Heart left ventricle (tissue), 16 donors: ENCODE measurements around the gene PRSS1. TPM values are rescaled to one million over a fixed set of nuclear protein-coding genes. Genes with fewer than 3 reads are reported as not detected.
A peak's percentile ranks its signal among the peaks of the same experiment; 100 is the strongest.

Source experiments
- ATAC-seq, 4 donors: fragments of 200-7000 bp; cut with Tn5 transposase; one replicate each; pipeline ENCODE4 v1.9.1; 2020 to 2022; ENCODE audit warnings: moderate library complexity in 4 of 4, mild to moderate bottlenecking in 3 of 4, moderate number of reproducible peaks in 1 of 4
- DNase-seq, 5 donors: peaks; one replicate each; pipeline ENCODE4 v3.0.0-alpha.2; 2020
- H3K27ac ChIP-seq, 12 donors: fragments of 200-600 bp; sonication (generic) in 4 of 12; one replicate each; pipeline versions ENCODE4 v1.5.0 to v1.8.0; 2016 to 2022; ENCODE audit warnings: mild to moderate bottlenecking in 2 of 12
- H3K27me3 ChIP-seq, 9 donors: fragments of 200-600 bp; sonication (generic) in 2 of 9; one replicate each; pipeline versions ENCODE4 v1.5.1 to v1.8.0; 2016 to 2022; ENCODE audit warnings: mild to moderate bottlenecking in 3 of 9
- H3K36me3 ChIP-seq, 9 donors: fragments of 200-600 bp; sonication (generic) in 2 of 9; one replicate each; pipeline versions ENCODE4 v1.5.0 to v1.8.0; 2018 to 2022; ENCODE audit warnings: mild to moderate bottlenecking in 2 of 9
- H3K4me1 ChIP-seq, 12 donors: fragments of 200-600 bp; sonication (generic) in 4 of 12; one replicate each; pipeline versions ENCODE4 v1.5.0 to v1.8.0; 2016 to 2022; ENCODE audit warnings: mild to moderate bottlenecking in 3 of 12
- H3K4me3 ChIP-seq, 12 donors: fragments of 200-600 bp; sonication (generic) in 4 of 12; one replicate each; pipeline versions ENCODE4 v1.5.0 to v1.8.0; 2017 to 2022; ENCODE audit warnings: mild to moderate bottlenecking in 9 of 12, moderate library complexity in 4 of 12
- H3K9me3 ChIP-seq, 12 donors: fragments of 200-600 bp; sonication (generic) in 4 of 12; one replicate each; pipeline versions ENCODE4 v1.5.0 to v1.8.0; 2016 to 2022; ENCODE audit warnings: mild to moderate bottlenecking in 1 of 12
- CTCF ChIP-seq, 12 donors: fragments of 200-600 bp; sonication (generic) in 4 of 12; IDR thresholded peaks; one replicate each; pipeline versions ENCODE4 v1.5.0 to v1.8.0; 2018 to 2022; ENCODE audit warnings: antibody characterized with exemption in 12 of 12, mild to moderate bottlenecking in 5 of 12
- POLR2A ChIP-seq, 2 donors: fragments of 450-650 bp; IDR thresholded peaks; one replicate each; pipeline ENCODE4 v1.6.1; 2017; ENCODE audit warnings: antibody characterized with exemption in 2 of 2, mild to moderate bottlenecking in 2 of 2, moderate library complexity in 2 of 2
- WGBS, 4 donors: extraction: QIAGEN DNeasy Blood & Tissue Kit in 2 of 4; methylation state at CpG; one replicate each; pipeline versions ENCODE4 v1.1.5 to v1.1.7; 2013 to 2018; 5-methylcytosine and 5-hydroxymethylcytosine counted together
- intact Hi-C, 10 donors: fragments of 100-400 bp; cut with DNase I; formaldehyde crosslinking; loops; one replicate each; pipeline versions ENCODE4 v1.11.1 to v1.14.2; 2022
- polyA plus RNA-seq, 2 donors: library from polyadenylated mRNA; stranded (reverse); fragments of 200-250 nt; gene quantifications; one replicate each; pipeline ENCODE4 v1.2.3, GENCODE V29; 2013
- total RNA-seq, 9 donors: library from RNA; depleted of rRNA in 2 of 9; stranded (reverse); fragments of >200 nt in 2 of 9; fragmentation: NEBNext Ultra II Directional in 3 of 9; extraction: Animal tissue kit (Norgen Biotek cat#: 25700) in 3 of 9; gene quantifications; one replicate each; pipeline versions ENCODE4 v1.1.0 to v1.2.4, GENCODE V29; 2016 to 2023
- donor health status: ischemic (EF 13 %, LVEDD 7.1; RV severe dilation, severe dysfunction).
- donor health status: healthy with polysubstance abuse.
- donor health status: DM: no; HTN: yes; CAD: no.
- donor health status: DM: no; HTN: no; CAD: no.
- donor health status: ischemic (EF 25% LVEDD 6.9; RV normal size, moderate dysfunction).
- donor health status: ischemic (EF 25% LVEDD 5.7; RV mildly dilated, moderate dysfunction).
- donor health status: healthy.
- donor health status: DM: yes; HTN: yes; CAD: no.
- donor health status: ischemic (EF 35%, LVEDD 5.7; RV mildly dilated, moderate dysfunction).
- donor health status: nonischemic (EF 11% LVEDD 7.7; RV severe dilation, severe dysfunction).
- donor health status: DM: yes; HTN: yes; CAD: no.
- donor health status: PGD.
- donor health status: ischemic (EF 29% LVEDD 5.4; RV normal size, mild dysfunction).
- donor health status: nonischemic (EF 23%, LVEDD 6.1; RV moderate dilation, normal function).

Gene PRSS1
- total and polyA plus RNA-seq, 11 donors = 1.3 to 4.3 (median 3.0) TPM; not detected in 5

DNA sequence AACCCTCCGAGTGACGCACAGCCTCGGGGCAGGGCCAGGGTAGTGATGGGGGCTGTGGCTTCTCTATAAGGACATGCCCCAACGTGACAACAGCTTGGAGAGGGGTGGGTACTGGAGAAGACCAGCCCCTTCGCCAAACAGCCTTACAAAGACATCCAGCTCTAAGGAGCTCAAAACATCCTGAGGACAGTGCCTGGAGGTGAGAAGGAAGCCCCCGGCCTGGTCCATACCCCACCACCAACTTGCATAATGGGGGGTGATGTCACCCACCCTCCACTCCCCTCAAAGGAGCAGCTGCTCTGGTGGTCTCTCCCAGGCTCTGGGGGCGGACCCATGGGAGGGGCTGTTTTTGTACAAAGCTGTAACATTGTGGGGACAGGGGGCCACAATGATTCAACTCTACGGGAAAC is 36.6 kb downstream of the PRSS1 start:
- DNase-seq = no peak
- no peak for TF ChIP-seq POLR2A (IDR thresholded peaks at IDR 0.05)
- TF ChIP-seq CTCF (IDR thresholded peaks at IDR 0.05) = no peak
- H3K27me3 ChIP-seq = peaks cover 0 to 24% (median 0%) of the 10 kb centered on the region in 9 donors
- no peaks in the 10 kb centered on the region for H3K36me3 ChIP-seq
- H3K27ac ChIP-seq = peak overlapping the region in 1 of 12 donors; percentile 3
- ATAC-seq = peak in 1 of 4 donors; percentile 14
- no peaks in the 10 kb centered on the region for H3K9me3 ChIP-seq
- 69 to 77% (median 73%) methylated on average over 7 to 8 of the region's 8 CpGs for WGBS, 4 donors
- H3K4me3 ChIP-seq = no peak overlapping the region
- intact Hi-C loops = loop anchor here in 5 of 10 donors (2.0 to 10.0 kb wide), 6 partner anchors 119 to 181 kb away; no protein-coding TSS in a partner anchor
- peaks cover 0 to 4% (median 0%) of the 10 kb centered on the region in 12 donors for H3K4me1 ChIP-seq

- DNase-seq = no peak
- peak overlapping the region in 1 of 12 donors; percentile 47 for H3K4me3 ChIP-seq
- peak overlapping the region in 3 of 12 donors; percentile 28 to 76 (median 48) for H3K27ac ChIP-seq
- no peak for TF ChIP-seq POLR2A (IDR thresholded peaks at IDR 0.05)
- no peak for TF ChIP-seq CTCF (IDR thresholded peaks at IDR 0.05)
- peaks cover 0 to 4% (median 0%) of the 10 kb centered on the region in 12 donors for H3K4me1 ChIP-seq
- H3K27me3 ChIP-seq = peaks cover 0 to 27% (median 2%) of the 10 kb centered on the region in 9 donors
- no peaks in the 10 kb centered on the region for H3K36me3 ChIP-seq
- 59 to 65% (median 63%) methylated on average over 11 of the region's 11 CpGs for WGBS, 4 donors
- ATAC-seq = no peak
- intact Hi-C loops = loop anchor here in 4 of 10 donors (5.0 to 10.0 kb wide), 5 partner anchors 120 to 182 kb away; no protein-coding TSS in a partner anchor
- no peaks in the 10 kb centered on the region for H3K9me3 ChIP-seq
These were observed 37.9 kb downstream of the PRSS1 start for GRCh38 chr7:142787034-142787768.

DNA sequence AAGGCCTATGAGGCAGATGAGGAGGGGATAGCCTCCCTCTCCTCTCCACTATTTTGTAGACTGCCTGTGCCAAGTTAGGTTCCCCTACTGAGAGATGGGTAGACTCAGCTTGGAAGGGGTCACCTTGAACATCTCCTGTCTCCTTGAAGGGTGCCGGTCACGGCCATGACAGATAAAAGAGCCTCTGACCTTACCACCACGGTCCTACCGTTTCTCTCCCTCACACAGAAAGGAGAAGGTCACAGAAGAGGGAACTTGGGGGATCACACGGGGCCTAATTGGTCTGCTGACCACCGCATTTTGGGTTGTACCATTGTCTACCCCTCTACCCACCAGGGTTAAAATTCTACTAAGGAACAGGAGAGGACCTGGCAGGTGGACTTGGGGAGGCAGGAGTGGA is 38.5 kb downstream of the PRSS1 start:
- H3K36me3 ChIP-seq = no peaks in the 10 kb centered on the region
- H3K4me3 ChIP-seq = peak overlapping the region in 1 of 12 donors; percentile 47
- peak overlapping the region in 2 of 12 donors; percentile 41 to 76 for H3K27ac ChIP-seq
- peaks cover 0 to 22% (median 2%) of the 10 kb centered on the region in 9 donors for H3K27me3 ChIP-seq
- no peak for TF ChIP-seq POLR2A (IDR thresholded peaks at IDR 0.05)
- TF ChIP-seq CTCF (IDR thresholded peaks at IDR 0.05) = no peak
- ATAC-seq = no peak
- intact Hi-C loops = loop anchor here in 4 of 10 donors (5.0 to 10.0 kb wide), 5 partner anchors 120 to 183 kb away; no protein-coding TSS in a partner anchor
- 71 to 90% (median 78%) methylated on average over 6 of the region's 6 CpGs for WGBS, 4 donors
- DNase-seq = no peak
- peaks cover 0 to 4% (median 0%) of the 10 kb centered on the region in 12 donors for H3K4me1 ChIP-seq
- no peaks in the 10 kb centered on the region for H3K9me3 ChIP-seq
